Measurements from ENCODE around the gene CYP19A1.

DNA sequence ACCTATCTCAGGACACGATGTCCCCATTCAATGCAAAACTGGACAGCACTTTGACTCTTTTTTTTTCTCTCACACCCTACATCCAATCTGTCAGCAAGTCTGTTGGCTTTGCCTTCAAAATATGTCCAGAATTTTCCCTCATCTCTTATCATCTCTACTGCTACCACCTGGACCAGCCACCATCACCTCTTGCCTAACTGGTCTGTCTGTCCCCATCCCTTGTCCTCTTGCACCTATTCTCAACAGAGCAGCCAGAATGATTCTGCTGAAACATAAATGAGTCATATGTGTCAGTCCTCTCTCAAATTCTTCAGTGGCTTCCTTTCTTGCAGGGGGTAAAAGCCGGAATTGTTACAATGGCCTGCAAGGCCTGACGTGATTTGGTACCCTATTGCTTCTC lies 105.8 kb downstream of the CYP19A1 start:
- TF ChIP-seq GATA2 (IDR thresholded peaks at IDR 0.05; ENCODE audit: low read depth, low read length): no peak
- no peak for TF ChIP-seq GATA3 (IDR thresholded peaks at IDR 0.05; ENCODE audit: low read depth, low read length)
